IMR-90 (cell line): ENCODE results near the gene RTKN. TPM values are rescaled to one million over a fixed set of nuclear protein-coding genes. Genes with fewer than 3 reads are reported as not detected.

Source experiments
- ATAC-seq: fragments of 200-7000 bp; cut with Tn5 transposase; 2 replicates; pipeline ENCODE4 v1.9.1; 2020; ENCODE audit warnings: low read depth, mild to moderate bottlenecking, moderate library complexity
- BruUV-seq: library from RNA; stranded (reverse); fragments of 400-500 nt; replicated peaks from 2 replicates; lab custom pipeline; 2021; lab: Mats Ljungman, UMichigan
- CTCF ChIA-PET: fragments of 300-600 bp; formaldehyde crosslinking; extraction: SDS; loops from one replicate; lab custom pipeline; 2021; ENCODE audit warnings: antibody characterized with exemption; lab: Yijun Ruan, JAX
- POLR2A ChIA-PET: fragments of 300-600 bp; sonication (Branson Sonifier 250); formaldehyde crosslinking; loops from one replicate; lab custom pipeline; 2022; ENCODE audit warnings: antibody characterized with exemption; ENCODE audit not compliant: unreplicated experiment; lab: Charles Lee
- DNase-seq: peaks from one replicate; pipeline ENCODE4 v3.0.0; 2013
- H2AFZ ChIP-seq: replicated peaks from 2 replicates; pipeline ENCODE3; 2013; ENCODE audit warnings: low read length, mild to moderate bottlenecking; ENCODE audit not compliant: poor library complexity
- H2AK5ac ChIP-seq: 2 replicates; pipeline ENCODE4 v1.6.1; 2013; ENCODE audit warnings: low read depth, low read length, inconsistent platforms
- H2AK9ac ChIP-seq: replicated peaks from 2 replicates; pipeline ENCODE3; 2013; ENCODE audit warnings: mild to moderate bottlenecking, low read depth, low read length, moderate library complexity; ENCODE audit not compliant: poor library complexity
- H2BK120ac ChIP-seq: 2 replicates; pipeline ENCODE4 v1.6.1; 2013; ENCODE audit warnings: low read depth, low read length, inconsistent platforms
- H2BK15ac ChIP-seq: 3 replicates; pipeline ENCODE4 v1.6.1; 2013; ENCODE audit warnings: low read depth, low read length, inconsistent platforms
- H2BK20ac ChIP-seq: 2 replicates; pipeline ENCODE4 v1.6.1; 2013; ENCODE audit warnings: low read depth, mild to moderate bottlenecking, inconsistent platforms, low read length, moderate library complexity
- H2BK5ac ChIP-seq: 2 replicates; pipeline ENCODE4 v1.6.1; 2013; ENCODE audit warnings: mild to moderate bottlenecking, low read depth, low read length, inconsistent platforms; ENCODE audit not compliant: poor library complexity, severe bottlenecking
- H3K14ac ChIP-seq: replicated peaks from 2 replicates; pipeline ENCODE4 v1.6.1; 2013; ENCODE audit warnings: low read depth, low read length, inconsistent platforms
- H3K18ac ChIP-seq: 2 replicates; pipeline ENCODE4 v1.6.1; 2013; ENCODE audit warnings: low read depth, low read length, control low read depth
- H3K23ac ChIP-seq: 2 replicates; pipeline ENCODE4 v1.6.1; 2013; ENCODE audit warnings: low read depth, low read length, inconsistent platforms
- H3K27ac ChIP-seq: 2 replicates; pipeline ENCODE4 v1.5.1; 2013; ENCODE audit warnings: mild to moderate bottlenecking, control low read depth, low read length; ENCODE audit not compliant: insufficient read depth
- H3K27me3 ChIP-seq: 2 replicates; pipeline ENCODE4 v1.6.1; 2013; ENCODE audit warnings: low read length; ENCODE audit not compliant: control insufficient read depth, insufficient read depth
- H3K36me3 ChIP-seq: 2 replicates; pipeline ENCODE4 v1.6.1; 2013; ENCODE audit warnings: low read length, mixed read lengths; ENCODE audit not compliant: control insufficient read depth, insufficient read depth
- H3K4ac ChIP-seq: 2 replicates; pipeline ENCODE4 v1.6.1; 2013; ENCODE audit warnings: low read depth, low read length, inconsistent platforms
- H3K4me1 ChIP-seq: 2 replicates; pipeline ENCODE4 v1.6.1; 2013; ENCODE audit warnings: low read length, mixed read lengths; ENCODE audit not compliant: control insufficient read depth, insufficient read depth
- H3K4me2 ChIP-seq: 2 replicates; pipeline ENCODE4 v1.6.1; 2013; ENCODE audit warnings: low read depth, mild to moderate bottlenecking, control low read depth, low read length, moderate library complexity
- H3K4me3 ChIP-seq: 2 replicates; pipeline ENCODE4 v1.5.1; 2013; ENCODE audit warnings: low read depth, mild to moderate bottlenecking, control low read depth, low read length, moderate library complexity; ENCODE audit not compliant: insufficient read depth
- H3K56ac ChIP-seq: 2 replicates; pipeline ENCODE4 v1.6.1; 2013; ENCODE audit warnings: low read length, inconsistent platforms; ENCODE audit not compliant: insufficient read depth; ENCODE audit errors: extremely low read depth
- H3K79me1 ChIP-seq, 2 experiments: 2 replicates each; pipeline ENCODE4 v1.6.1; 2013; ENCODE audit warnings: low read length in 2 of 2, inconsistent platforms in 1 of 2, low read depth in 1 of 2
- H3K9ac ChIP-seq: 2 replicates; pipeline ENCODE4 v1.6.1; 2013; ENCODE audit warnings: low read depth, low read length, control low read depth
- H3K9me1 ChIP-seq: 2 replicates; pipeline ENCODE4 v1.6.1; 2013; ENCODE audit warnings: low read length, inconsistent platforms; ENCODE audit not compliant: insufficient read depth
- H3K9me3 ChIP-seq: 2 replicates; pipeline ENCODE4 v1.6.1; 2013; ENCODE audit warnings: low read length; ENCODE audit not compliant: control insufficient read depth, insufficient read depth
- H4K20me1 ChIP-seq: 2 replicates; pipeline ENCODE4 v1.6.1; 2013; ENCODE audit warnings: low read length, inconsistent platforms; ENCODE audit not compliant: insufficient read depth
- H4K5ac ChIP-seq: 2 replicates; pipeline ENCODE4 v1.6.1; 2013; ENCODE audit warnings: mild to moderate bottlenecking, low read depth, low read length, control low read depth
- H4K8ac ChIP-seq, 2 experiments: 2 replicates each; pipeline ENCODE4 v1.6.1; 2013; ENCODE audit warnings: low read depth in 2 of 2, low read length in 2 of 2, control low read depth in 1 of 2, inconsistent platforms in 1 of 2
- H4K91ac ChIP-seq: 2 replicates; pipeline ENCODE4 v1.6.1; 2013; ENCODE audit warnings: low read depth, low read length, inconsistent platforms; ENCODE audit not compliant: insufficient read depth
- BHLHE40 ChIP-seq: fragments of 150-350 bp; IDR thresholded peaks from 2 replicates; pipeline ENCODE4 v1.6.1; 2016; ENCODE audit warnings: mild to moderate bottlenecking, low read depth, low read length
- CEBPB ChIP-seq: IDR thresholded peaks from 2 replicates; pipeline ENCODE4 v1.6.1; 2012; ENCODE audit warnings: low read depth, low read length, improper control_type of control experiment
- CHD1 ChIP-seq: IDR thresholded peaks from 2 replicates; pipeline ENCODE4 v1.6.1; 2012; ENCODE audit warnings: low read depth, low read length, improper control_type of control experiment
- CTCF ChIP-seq: conservative IDR thresholded peaks from 2 replicates; pipeline ENCODE4 v1.5.1; 2012; ENCODE audit warnings: mild to moderate bottlenecking, low read depth, low read length, improper control_type of control experiment
- FOS ChIP-seq: fragments of 150-350 bp; IDR thresholded peaks from 2 replicates; pipeline ENCODE4 v1.6.1; 2016; ENCODE audit warnings: low read depth, low read length
- MAFK ChIP-seq: IDR thresholded peaks from 2 replicates; pipeline ENCODE4 v1.6.1; 2012; ENCODE audit warnings: low read depth, low read length, improper control_type of control experiment
- MAZ ChIP-seq: IDR thresholded peaks from 2 replicates; pipeline ENCODE4 v1.6.1; 2012; ENCODE audit warnings: low read depth, mild to moderate bottlenecking, low read length, improper control_type of control experiment, moderate library complexity, borderline replicate concordance
- NFE2L2 ChIP-seq: fragments of 150-350 bp; IDR thresholded peaks from 2 replicates; pipeline ENCODE4 v1.6.1; 2016; ENCODE audit warnings: low read depth, mild to moderate bottlenecking, low read length
- POLR2A ChIP-seq: IDR thresholded peaks from 2 replicates; pipeline ENCODE4 v1.6.1; 2012; ENCODE audit warnings: mild to moderate bottlenecking, low read depth, low read length
- RAD21 ChIP-seq: IDR thresholded peaks from 2 replicates; pipeline ENCODE4 v1.6.1; 2012; ENCODE audit warnings: low read length, improper control_type of control experiment
- RCOR1 ChIP-seq: IDR thresholded peaks from 2 replicates; pipeline ENCODE4 v1.6.1; 2012; ENCODE audit warnings: mild to moderate bottlenecking, low read length, improper control_type of control experiment; ENCODE audit not compliant: insufficient replicate concordance
- RFX5 ChIP-seq: IDR thresholded peaks from 2 replicates; pipeline ENCODE4 v1.8.0; 2012; ENCODE audit warnings: low read depth, mild to moderate bottlenecking, low read length, moderate library complexity
- SMC3 ChIP-seq: fragments of 150-350 bp; IDR thresholded peaks from 2 replicates; pipeline ENCODE4 v1.6.1; 2016; ENCODE audit warnings: low read depth, mild to moderate bottlenecking, antibody characterized with exemption, low read length, moderate library complexity
- USF2 ChIP-seq: fragments of 150-350 bp; IDR thresholded peaks from 2 replicates; pipeline ENCODE4 v1.6.1; 2017; ENCODE audit warnings: mild to moderate bottlenecking, antibody characterized with exemption, low read length, low read depth
- WGBS, 2 experiments: methylation state at CpG; one replicate each; pipeline versions ENCODE4 v1.1.5 to v1.1.7; 2013; ENCODE audit warnings: missing lambda C conversion rate in 2 of 2; ENCODE audit not compliant: insufficient read length in 1 of 2; ENCODE audit errors: extremely low coverage in 2 of 2; 5-methylcytosine and 5-hydroxymethylcytosine counted together
- dilution Hi-C: fragments of 300-500 bp; cut with HindIII; formaldehyde crosslinking; loops from one replicate; pipeline ENCODE4 v1.14.3; 2018; ENCODE audit warnings: low sequenced_read_pairs; ENCODE audit not compliant: unreplicated experiment
- in situ Hi-C: fragments of 300-500 bp; cut with MboI; formaldehyde crosslinking; loops from 3 replicates; pipeline ENCODE4 v1.14.3; 2019; ENCODE audit warnings: low sequenced_read_pairs, inconsistent platforms, mixed read lengths
- intact Hi-C: fragments of 100-400 bp; cut with micrococcal nuclease; formaldehyde crosslinking; loops from 2 replicates; pipeline ENCODE4 v1.10.0; 2022
- polyA plus RNA-seq, 3 experiments: library from polyadenylated mRNA; depleted of rRNA; stranded (reverse); fragments of >200 nt; gene quantifications; 2 replicates each; pipeline ENCODE4 v1.2.3, GENCODE V29; 2012; ENCODE audit warnings: low replicate concordance in 1 of 3
- total RNA-seq: library from RNA; depleted of rRNA; stranded (reverse); fragments of >200 nt; gene quantifications from 2 replicates; pipeline ENCODE4 v1.2.3, GENCODE V29; 2012

RTKN gene
- total and polyA plus RNA-seq, 2 of the 4 experiments (the other 2 are of a cell fraction) = 11.1 to 19.7 TPM

GRCh38 chr2:74381751-74382150, 60.0 kb downstream of the RTKN start:
- Histone ChIP-seq H4K8ac (no peak overlapping the region; a peak in 1 of 4 replicates), H3K27ac (peak overlapping the region; percentile 18; the same call in 1 of the 2 replicates), H2AFZ (no peak overlapping the region), H2BK15ac (no peak overlapping the region; the same call in 2 of the 3 replicates), H3K4me2 (no peak overlapping the region), H3K4ac (no peak overlapping the region; the same call in 1 of the 2 replicates), H4K91ac (no peak overlapping the region), H2BK5ac (no peak overlapping the region), H2AK5ac (no peak overlapping the region), H3K23ac (no peak overlapping the region), H3K9me1 (peaks cover 29% of the 10 kb centered on the region), H2BK120ac (no peak overlapping the region), H3K18ac (peak overlapping the region; percentile 34; the same call in 1 of the 2 replicates), H4K20me1 (peaks cover 35% of the 10 kb centered on the region), H3K27me3 (no peaks in the 10 kb centered on the region), H3K56ac (no peak overlapping the region), H3K79me1 (peaks cover 29 to 95% of the 10 kb centered on the region in 2 experiments), H4K5ac (no peak overlapping the region; the same call in 1 of the 2 replicates), H3K9ac (no peak overlapping the region), H3K14ac (no peak overlapping the region), H2BK20ac (no peak overlapping the region), H3K4me3 (no peak overlapping the region), H3K9me3 (no peaks in the 10 kb centered on the region), H3K4me1 (peaks cover 21% of the 10 kb centered on the region), H2AK9ac (no peak overlapping the region), H3K36me3 (peaks cover 14% of the 10 kb centered on the region)
- in situ Hi-C loops = no loop called here
- intact Hi-C loops = no loop called here
- WGBS, 2 experiments = no CpG with 5 or more reads among the region's 3 CpGs
- ATAC-seq = no peak
- dilution Hi-C loops = no loop called here
- no peak for DNase-seq
- TF ChIP-seq CEBPB (no peak), CTCF (no peak), NFE2L2 (no peak), BHLHE40 (no peak), USF2 (no peak), RAD21 (no peak), FOS (no peak), SMC3 (no peak), RFX5 (no peak), POLR2A (no peak), MAZ (no peak), RCOR1 (no peak), CHD1 (no peak), MAFK (no peak)
- BruUV-seq = no TSS peak
- ChIA-PET POLR2A (no interaction called here), CTCF (no interaction called here)
